Measurements from ENCODE around the gene FAM120A.

DNA sequence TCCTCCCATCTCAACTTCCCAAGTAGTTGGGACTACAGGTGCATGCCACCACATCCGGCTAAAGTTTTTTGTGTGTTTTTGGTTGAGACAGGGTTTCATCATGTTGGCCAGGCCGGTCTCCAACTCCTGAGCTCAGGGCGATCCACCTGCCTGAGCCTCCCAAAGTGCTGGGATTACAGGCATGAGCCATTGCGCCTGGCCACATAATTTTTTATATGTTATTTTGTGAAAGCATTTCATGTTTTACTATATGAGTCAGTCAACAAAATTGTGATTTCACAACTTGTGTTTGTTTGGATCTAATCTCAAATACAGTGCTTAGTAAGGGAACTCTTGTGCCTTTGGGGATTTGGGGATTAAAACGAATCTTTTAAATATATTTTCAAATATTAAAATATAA, 21.9 kb downstream of the FAM120A start:
- TF ChIP-seq, protein P1, sequence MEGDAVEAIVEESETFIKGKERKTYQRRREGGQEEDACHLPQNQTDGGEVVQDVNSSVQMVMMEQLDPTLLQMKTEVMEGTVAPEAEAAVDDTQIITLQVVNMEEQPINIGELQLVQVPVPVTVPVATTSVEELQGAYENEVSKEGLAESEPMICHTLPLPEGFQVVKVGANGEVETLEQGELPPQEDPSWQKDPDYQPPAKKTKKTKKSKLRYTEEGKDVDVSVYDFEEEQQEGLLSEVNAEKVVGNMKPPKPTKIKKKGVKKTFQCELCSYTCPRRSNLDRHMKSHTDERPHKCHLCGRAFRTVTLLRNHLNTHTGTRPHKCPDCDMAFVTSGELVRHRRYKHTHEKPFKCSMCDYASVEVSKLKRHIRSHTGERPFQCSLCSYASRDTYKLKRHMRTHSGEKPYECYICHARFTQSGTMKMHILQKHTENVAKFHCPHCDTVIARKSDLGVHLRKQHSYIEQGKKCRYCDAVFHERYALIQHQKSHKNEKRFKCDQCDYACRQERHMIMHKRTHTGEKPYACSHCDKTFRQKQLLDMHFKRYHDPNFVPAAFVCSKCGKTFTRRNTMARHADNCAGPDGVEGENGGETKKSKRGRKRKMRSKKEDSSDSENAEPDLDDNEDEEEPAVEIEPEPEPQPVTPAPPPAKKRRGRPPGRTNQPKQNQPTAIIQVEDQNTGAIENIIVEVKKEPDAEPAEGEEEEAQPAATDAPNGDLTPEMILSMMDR (IDR thresholded peaks at IDR 0.05), result no peak
- no peak for TF ChIP-seq POLR2A (IDR thresholded peaks at IDR 0.05; ENCODE audit: low read depth)
- no peak for TF ChIP-seq POLR2AphosphoS5 (IDR thresholded peaks at IDR 0.05)

All from esophagus muscularis mucosa (tissue), 3 donors.